GM19193 (cell line): ENCODE data around the gene PCDHGA6.
"Not testable (repeated sequence)": the region's sequence is repeated elsewhere in the genome, so short reads cannot be mapped to it uniquely, and the experiment has no call there.

Source experiments
- POLR2A ChIP-seq: IDR thresholded peaks from 4 replicates; pipeline ENCODE4 v1.6.1; 2011; ENCODE audit not compliant: insufficient read depth, insufficient read length; ENCODE audit errors: extremely low read depth

Gene PCDHGA6

DNA sequence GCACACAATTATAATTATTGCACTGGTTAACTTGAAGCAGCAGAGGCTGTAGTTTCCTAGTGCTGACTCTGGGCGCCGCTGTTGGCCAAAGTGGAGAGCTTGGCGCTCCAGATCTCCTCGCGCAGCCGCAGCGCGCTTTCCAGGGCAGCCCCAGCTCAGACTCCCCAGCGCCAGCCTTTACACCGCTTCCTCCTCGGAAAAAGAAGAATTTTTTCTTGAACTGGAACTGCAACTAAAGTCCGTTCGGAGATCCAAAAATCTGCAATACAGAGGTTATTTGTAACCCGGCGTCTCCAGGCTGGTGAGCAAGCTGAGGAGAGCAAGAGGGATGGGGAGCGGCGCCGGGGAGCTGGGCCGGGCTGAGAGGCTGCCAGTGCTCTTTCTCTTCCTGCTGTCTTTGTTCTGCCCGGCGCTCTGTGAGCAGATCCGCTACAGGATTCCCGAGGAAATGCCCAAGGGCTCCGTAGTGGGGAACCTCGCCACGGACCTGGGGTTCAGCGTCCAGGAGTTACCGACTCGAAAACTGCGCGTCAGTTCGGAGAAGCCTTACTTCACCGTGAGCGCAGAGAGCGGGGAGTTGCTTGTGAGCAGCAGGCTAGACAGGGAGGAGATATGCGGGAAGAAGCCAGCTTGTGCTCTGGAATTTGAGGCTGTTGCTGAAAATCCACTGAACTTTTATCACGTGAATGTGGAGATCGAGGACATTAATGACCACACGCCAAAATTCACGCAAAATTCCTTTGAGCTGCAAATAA lies 14.0 kb downstream of the PCDHGA6 start, which contains the start of gene PCDHGB4:
Gene PCDHGB4 (plus strand): TSS at position 142 of the 755 bp plus-strand sequence. CDS start 187 bp downstream, at position 329.
- TF ChIP-seq POLR2A: not testable (repeated sequence)

DNA sequence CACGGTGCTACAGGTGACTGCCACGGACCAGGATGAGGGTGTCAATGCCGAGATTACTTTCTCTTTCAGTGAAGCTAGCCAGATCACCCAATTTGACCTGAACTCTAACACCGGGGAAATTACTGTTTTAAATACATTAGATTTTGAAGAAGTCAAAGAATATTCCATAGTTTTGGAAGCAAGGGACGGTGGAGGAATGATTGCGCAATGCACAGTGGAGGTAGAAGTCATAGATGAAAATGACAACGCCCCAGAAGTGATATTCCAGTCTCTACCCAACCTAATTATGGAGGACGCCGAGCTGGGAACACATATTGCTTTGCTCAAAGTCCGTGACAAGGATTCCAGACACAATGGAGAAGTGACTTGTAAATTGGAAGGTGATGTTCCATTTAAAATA lies 15.0 kb downstream of the PCDHGA6 start:
- no peak for TF ChIP-seq POLR2A

DNA sequence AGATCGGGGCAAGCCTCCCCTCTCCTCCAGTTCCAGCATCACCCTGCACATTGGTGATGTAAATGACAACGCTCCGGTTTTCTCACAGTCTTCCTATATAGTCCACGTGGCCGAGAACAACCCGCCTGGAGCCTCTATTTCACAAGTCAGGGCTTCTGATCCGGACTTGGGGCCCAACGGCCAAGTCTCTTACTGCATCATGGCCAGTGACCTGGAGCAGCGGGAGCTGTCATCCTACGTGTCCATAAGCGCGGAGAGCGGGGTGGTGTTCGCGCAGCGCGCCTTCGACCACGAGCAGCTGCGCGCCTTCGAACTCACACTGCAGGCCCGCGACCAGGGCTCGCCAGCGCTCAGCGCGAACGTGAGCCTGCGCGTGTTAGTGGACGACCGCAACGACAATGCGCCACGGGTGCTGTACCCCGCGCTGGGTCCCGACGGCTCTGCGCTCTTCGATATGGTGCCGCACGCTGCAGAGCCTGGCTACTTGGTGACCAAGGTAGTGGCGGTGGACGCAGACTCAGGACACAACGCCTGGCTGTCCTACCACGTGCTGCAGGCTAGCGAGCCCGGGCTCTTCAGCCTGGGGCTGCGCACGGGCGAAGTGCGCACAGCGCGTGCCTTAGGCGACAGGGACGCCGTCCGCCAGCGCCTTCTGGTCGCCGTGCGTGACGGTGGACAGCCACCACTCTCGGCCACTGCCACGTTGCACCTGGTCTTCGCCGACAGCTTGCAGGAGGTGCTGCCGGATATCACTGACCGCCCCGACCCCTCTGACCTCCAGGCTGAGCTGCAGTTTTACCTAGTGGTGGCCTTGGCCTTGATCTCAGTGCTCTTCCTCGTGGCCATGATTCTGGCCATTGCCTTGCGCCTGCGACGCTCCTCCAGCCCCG lies 15.7 kb downstream of the PCDHGA6 start:
- TF ChIP-seq POLR2A: no peak

DNA sequence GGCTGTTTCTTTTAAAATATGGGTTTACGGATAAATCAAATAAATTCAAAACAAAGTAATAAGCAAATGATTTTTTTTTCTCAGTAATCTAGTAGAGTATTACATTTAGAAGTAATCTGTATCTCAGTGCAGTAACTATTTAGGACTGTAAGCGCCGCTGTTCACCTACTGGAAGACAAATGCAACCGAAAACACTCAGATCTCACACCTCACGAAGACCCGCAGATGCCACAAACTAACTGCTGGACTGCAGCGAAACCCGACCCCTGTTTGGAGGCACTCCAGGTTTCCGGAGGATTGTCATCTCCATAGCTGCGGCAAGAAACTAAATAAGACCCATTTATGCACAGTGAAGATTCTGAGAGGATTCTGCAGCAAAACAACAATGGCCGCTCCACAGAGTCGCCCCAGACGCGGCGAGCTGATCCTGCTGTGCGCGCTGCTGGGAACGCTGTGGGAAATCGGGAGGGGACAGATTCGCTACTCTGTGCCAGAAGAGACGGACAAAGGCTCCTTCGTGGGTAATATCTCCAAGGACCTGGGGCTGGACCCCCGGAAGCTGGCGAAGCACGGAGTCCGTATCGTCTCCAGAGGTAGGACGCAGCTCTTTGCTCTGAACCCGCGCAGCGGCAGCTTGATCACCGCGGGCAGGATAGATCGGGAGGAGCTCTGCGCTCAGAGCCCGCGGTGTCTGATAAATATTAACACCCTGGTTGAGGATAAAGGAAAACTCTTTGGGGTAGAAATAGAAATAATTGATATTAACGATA lies 18.9 kb downstream of the PCDHGA6 start, which contains the start of gene PCDHGA8:
Gene PCDHGA8 (plus strand): TSS at position 205 of the 770 bp plus-strand sequence. CDS start 181 bp downstream, at position 386.
- TF ChIP-seq POLR2A: no peak

DNA sequence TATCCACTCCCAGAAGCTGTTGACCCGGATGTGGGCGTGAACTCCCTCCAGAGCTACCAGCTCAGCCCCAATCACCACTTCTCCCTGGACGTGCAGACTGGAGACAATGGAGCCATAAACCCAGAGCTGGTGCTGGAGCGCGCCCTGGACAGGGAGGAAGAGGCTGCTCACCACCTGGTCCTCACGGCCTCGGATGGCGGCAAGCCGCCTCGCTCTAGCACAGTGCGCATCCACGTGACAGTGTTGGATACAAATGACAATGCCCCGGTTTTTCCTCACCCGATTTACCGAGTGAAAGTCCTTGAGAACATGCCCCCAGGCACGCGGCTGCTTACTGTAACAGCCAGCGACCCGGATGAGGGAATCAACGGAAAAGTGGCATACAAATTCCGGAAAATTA lies 19.6 kb downstream of the PCDHGA6 start:
- TF ChIP-seq POLR2A: no peak

DNA sequence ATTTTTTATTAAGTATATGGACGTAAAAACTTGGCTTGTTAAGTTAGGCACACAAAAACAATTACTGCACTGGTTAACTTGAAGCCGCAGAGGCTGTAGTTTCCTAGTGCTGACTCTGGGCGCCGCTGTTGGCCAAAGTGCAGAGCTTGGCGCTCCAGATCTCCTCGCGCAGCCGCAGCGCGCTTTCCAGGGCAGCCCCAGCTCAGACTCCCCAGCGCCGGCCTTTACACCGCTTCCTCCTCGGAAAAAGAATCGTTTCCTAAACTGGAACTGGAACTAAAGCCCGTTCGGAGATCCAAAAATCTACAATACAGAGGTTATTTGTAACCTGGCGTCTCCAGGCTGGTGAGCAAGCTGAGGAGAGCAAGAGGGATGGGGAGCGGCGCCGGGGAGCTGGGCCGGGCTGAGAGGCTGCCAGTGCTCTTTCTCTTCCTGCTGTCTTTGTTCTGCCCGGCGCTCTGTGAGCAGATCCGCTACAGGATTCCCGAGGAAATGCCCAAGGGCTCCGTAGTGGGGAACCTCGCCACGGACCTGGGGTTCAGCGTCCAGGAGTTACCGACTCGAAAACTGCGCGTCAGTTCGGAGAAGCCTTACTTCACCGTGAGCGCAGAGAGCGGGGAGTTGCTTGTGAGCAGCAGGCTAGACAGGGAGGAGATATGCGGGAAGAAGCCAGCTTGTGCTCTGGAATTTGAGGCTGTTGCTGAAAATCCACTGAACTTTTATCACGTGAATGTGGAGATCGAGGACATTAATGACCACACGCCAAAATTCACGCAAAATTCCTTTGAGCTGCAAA lies 24.3 kb downstream of the PCDHGA6 start, which contains the start of gene PCDHGB5:
Gene PCDHGB5 (plus strand): TSS at position 192 of the 796 bp plus-strand sequence. CDS start 181 bp downstream, at position 373.
- not testable (repeated sequence) for TF ChIP-seq POLR2A

DNA sequence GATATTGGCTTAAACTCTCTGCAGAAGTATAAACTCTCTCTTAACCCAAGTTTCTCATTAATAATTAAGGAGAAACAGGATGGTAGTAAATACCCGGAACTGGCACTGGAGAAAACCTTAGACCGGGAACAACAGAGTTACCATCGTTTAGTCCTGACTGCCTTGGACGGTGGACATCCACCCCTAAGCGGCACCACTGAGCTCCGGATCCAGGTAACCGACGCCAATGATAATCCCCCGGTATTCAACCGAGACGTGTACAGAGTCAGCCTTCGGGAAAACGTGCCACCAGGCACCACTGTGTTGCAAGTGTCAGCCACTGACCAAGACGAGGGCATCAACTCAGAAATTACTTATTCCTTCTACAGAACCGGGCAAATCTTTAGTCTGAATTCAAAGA lies 24.9 kb downstream of the PCDHGA6 start:
- TF ChIP-seq POLR2A: no peak

DNA sequence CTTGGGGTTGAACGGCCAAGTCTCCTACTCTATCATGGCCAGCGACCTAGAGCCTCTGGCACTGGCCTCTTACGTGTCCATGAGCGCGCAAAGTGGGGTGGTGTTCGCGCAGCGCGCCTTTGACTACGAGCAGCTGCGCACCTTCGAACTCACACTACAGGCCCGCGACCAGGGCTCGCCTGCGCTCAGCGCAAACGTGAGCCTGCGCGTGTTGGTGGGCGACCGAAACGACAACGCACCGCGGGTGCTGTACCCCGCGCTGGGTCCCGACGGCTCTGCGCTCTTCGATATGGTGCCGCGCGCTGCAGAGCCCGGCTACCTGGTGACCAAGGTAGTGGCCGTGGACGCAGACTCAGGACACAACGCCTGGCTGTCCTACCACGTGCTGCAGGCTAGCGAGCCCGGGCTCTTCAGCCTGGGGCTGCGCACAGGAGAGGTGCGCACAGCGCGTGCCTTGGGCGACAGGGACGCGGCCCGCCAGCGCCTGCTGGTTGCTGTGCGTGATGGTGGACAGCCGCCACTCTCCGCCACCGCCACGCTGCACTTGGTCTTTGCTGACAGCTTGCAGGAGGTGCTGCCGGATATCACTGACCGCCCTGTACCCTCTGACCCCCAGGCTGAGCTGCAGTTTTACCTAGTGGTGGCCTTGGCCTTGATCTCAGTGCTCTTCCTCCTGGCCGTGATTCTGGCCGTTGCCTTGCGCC lies 26.0 kb downstream of the PCDHGA6 start:
- no peak for TF ChIP-seq POLR2A

DNA sequence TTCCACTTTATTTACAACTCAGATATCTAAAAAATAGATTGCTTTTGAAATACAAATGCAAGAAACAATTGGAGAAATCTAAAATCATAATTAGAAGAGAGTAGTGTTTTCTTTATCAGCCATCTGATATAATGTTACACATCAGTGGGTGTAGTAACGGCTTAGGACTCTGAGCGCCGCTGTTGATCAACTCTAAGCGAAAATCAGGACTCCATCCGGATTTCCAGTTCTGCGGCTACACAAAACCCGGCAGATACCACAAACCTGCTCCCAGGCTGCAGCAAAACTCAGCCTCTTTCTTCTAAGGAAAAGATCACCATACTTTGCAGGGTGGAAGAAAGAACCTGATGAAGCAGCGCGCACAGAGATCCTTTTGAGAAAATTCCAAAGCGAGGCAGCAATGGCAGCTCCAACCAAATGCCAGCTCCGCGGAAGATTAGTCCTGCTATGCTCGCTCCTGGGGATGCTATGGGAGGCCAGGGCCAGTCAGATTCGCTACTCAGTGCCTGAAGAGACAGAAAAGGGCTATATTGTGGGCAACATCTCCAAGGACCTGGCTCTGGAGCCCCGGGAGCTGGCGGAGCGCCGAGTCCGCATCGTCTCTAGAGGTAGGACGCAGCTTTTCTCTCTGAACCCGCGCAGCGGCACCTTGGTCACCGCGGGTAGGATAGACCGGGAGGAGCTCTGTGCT lies 29.0 kb downstream of the PCDHGA6 start, which contains the start of gene PCDHGA9:
Gene PCDHGA9 (plus strand): TSS at position 226 of the 691 bp plus-strand sequence. CDS start 175 bp downstream, at position 401.
- TF ChIP-seq POLR2A: no peak

DNA sequence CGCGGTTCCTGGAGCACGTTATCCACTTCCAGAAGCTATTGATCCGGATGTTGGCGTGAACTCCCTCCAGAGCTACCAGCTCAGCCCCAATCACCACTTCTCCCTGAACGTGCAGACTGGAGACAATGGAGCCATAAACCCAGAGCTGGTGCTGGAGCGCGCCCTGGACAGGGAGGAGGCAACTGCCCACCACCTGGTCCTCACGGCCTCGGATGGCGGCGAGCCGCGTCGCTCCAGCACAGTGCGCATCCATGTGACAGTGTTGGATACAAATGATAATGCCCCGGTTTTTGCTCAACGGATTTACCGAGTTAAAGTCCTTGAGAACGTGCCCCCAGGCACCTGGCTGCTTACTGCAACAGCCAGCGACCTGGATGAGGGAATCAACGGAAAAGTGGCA lies 29.7 kb downstream of the PCDHGA6 start:
- TF ChIP-seq POLR2A: no peak

DNA sequence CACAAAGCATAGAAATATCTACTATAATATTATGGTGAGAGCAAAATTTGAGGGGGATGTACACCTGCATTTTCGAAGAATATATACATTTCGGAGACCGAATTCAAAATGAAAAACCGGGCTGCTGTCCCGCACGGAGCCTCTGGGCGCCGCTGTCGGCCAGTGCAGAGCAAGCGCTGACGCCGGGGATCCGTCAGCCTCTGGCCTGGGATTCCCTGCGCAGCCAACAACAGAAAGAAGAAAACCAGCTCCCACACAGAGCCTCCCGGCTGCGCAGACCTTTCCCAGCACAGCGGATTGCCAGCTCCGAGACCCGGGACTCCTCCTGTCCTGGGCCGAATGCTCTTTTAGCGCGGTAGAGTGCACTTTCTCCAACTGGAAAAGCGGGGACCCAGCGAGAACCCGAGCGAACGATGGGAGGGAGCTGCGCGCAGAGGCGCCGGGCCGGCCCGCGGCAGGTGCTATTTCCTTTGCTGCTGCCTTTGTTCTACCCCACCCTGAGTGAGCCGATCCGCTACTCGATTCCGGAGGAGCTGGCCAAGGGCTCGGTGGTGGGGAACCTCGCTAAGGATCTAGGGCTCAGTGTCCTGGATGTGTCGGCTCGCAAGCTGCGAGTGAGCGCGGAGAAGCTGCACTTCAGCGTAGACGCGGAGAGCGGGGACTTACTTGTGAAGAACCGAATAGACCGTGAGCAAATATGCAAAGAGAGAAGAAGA lies 34.3 kb downstream of the PCDHGA6 start, which contains the start of gene PCDHGB6:
Gene PCDHGB6 (plus strand): TSS at position 232 of the 716 bp plus-strand sequence. CDS start 182 bp downstream, at position 414.
- not testable (repeated sequence) for TF ChIP-seq POLR2A
